HCT116 (cell line): ENCODE measurements around the gene PCDH1. TPM values are rescaled to one million over a fixed set of nuclear protein-coding genes. Genes with fewer than 3 reads are reported as not detected.

Experiments
- ATAC-seq: fragments of 200-7000 bp; cut with Tn5 transposase; 2 replicates; pipeline ENCODE4 v1.9.1; 2020; ENCODE audit warnings: mild to moderate bottlenecking, moderate library complexity
- BruUV-seq: library from RNA; stranded (reverse); fragments of 400-500 nt; replicated peaks from 2 replicates; lab custom pipeline; 2021; lab: Mats Ljungman, UMichigan
- CTCF ChIA-PET: fragments of 300-600 bp; sonication (Branson Sonifier 250); formaldehyde crosslinking; loops from one replicate; lab custom pipeline; 2021; ENCODE audit warnings: antibody characterized with exemption; lab: Charles Lee
- POLR2A ChIA-PET: fragments of 300-600, 350-600 bp; sonication (Branson Sonifier 250); formaldehyde crosslinking; loops from one replicate; lab custom pipeline; 2021; ENCODE audit warnings: antibody characterized with exemption; lab: Charles Lee
- RAD21 ChIA-PET, 2 experiments: fragments of 300-600 bp; sonication (Branson Sonifier 250); formaldehyde crosslinking; loops; one replicate each; lab custom pipeline; 2023; ENCODE audit warnings: low total read pairs in 2 of 2; ENCODE audit not compliant: uncharacterized antibody in 2 of 2, unreplicated experiment in 2 of 2, low non-redundant PET in 1 of 2; lab: Charles Lee
- DNase-seq: peaks from one replicate; pipeline ENCODE4 v3.0.0-alpha.2; 2010; ENCODE audit warnings: low read depth, low spot score
- H2AFZ ChIP-seq: fragments of 200-600 bp; shearing (Covaris generic), sonication (generic); 2 replicates; pipeline ENCODE4 v1.6.1; 2017; ENCODE audit warnings: low read depth, mixed run types, mixed read lengths, antibody characterized with exemption, low read length; ENCODE audit not compliant: poor library complexity, severe bottlenecking
- H3K27ac ChIP-seq: 2 replicates; pipeline ENCODE4 v1.5.1; 2012; ENCODE audit warnings: low read depth, low read length
- H3K27me3 ChIP-seq: fragments of 200-600 bp; sonication (generic); 2 replicates; pipeline ENCODE4 v1.6.1; 2016; ENCODE audit warnings: mixed run types, low read length, mixed read lengths; ENCODE audit not compliant: insufficient read depth
- H3K36me3 ChIP-seq, 2 experiments: fragments of 200-500 bp in 1 of 2; fragments of 200-600 bp in 1 of 2; sonication (Bioruptor generic) in 1 of 2; sonication (generic) in 1 of 2; 2 replicates each; pipeline versions ENCODE4 v1.5.1 to v1.6.1; 2014 to 2016; ENCODE audit warnings: low read length in 2 of 2, inconsistent platforms in 1 of 2, mixed read lengths in 1 of 2, mixed run types in 1 of 2; ENCODE audit not compliant: insufficient read depth in 2 of 2, control insufficient read depth in 1 of 2
- H3K4me1 ChIP-seq, 2 experiments: fragments of 200-600 bp in 1 of 2; sonication (generic) in 1 of 2; 2 replicates each; pipeline versions ENCODE4 v1.5.1 to v1.6.1; 2012 to 2017; ENCODE audit warnings: low read length in 2 of 2, inconsistent platforms in 1 of 2, mild to moderate bottlenecking in 1 of 2, mixed read lengths in 1 of 2, mixed run types in 1 of 2, moderate library complexity in 1 of 2; ENCODE audit not compliant: insufficient read depth in 2 of 2, control insufficient read depth in 1 of 2
- H3K4me2 ChIP-seq: fragments of 200-600 bp; sonication (generic); 2 replicates; pipeline ENCODE4 v1.6.1; 2017; ENCODE audit warnings: mixed run types, low read length, mixed read lengths
- H3K4me3 ChIP-seq, 2 experiments: fragments of 200-600 bp in 1 of 2; sonication (generic) in 1 of 2; replicated peaks in 1 of 2; 2 replicates each; pipeline ENCODE4 v1.5.1; 2011 to 2016; ENCODE audit warnings: low read length in 2 of 2, control low read depth in 1 of 2, low read depth in 1 of 2, mild to moderate bottlenecking in 1 of 2, mixed read lengths in 1 of 2, mixed run types in 1 of 2
- H3K79me2 ChIP-seq: fragments of 200-600 bp; sonication (generic); 2 replicates; pipeline ENCODE4 v1.6.1; 2017; ENCODE audit warnings: mild to moderate bottlenecking, mixed run types, low read length, moderate library complexity, mixed read lengths; ENCODE audit not compliant: insufficient read depth
- H3K9ac ChIP-seq: fragments of 200-600 bp; sonication (generic); 2 replicates; pipeline ENCODE4 v1.6.1; 2016; ENCODE audit warnings: low read length, mixed read lengths
- H3K9me2 ChIP-seq: fragments of 200-600 bp; sonication (generic), shearing (Covaris generic); 2 replicates; pipeline ENCODE4 v1.6.1; 2017; ENCODE audit warnings: mixed run types, mild to moderate bottlenecking, moderate library complexity; ENCODE audit not compliant: insufficient read depth
- H3K9me3 ChIP-seq, 2 experiments: fragments of 200-500 bp in 1 of 2; fragments of 200-600 bp in 1 of 2; sonication (Bioruptor generic) in 1 of 2; sonication (generic) in 1 of 2; 2 replicates each; pipeline ENCODE4 v1.6.1; 2014 to 2017; ENCODE audit warnings: low read length in 2 of 2, mixed read lengths in 2 of 2, inconsistent platforms in 1 of 2, low read depth in 1 of 2, mild to moderate bottlenecking in 1 of 2, mixed run types in 1 of 2, moderate library complexity in 1 of 2; ENCODE audit not compliant: control insufficient read depth in 1 of 2, insufficient read depth in 1 of 2
- H4K20me1 ChIP-seq: fragments of 200-600 bp; sonication (generic), shearing (Covaris generic); 2 replicates; pipeline ENCODE4 v1.6.1; 2017; ENCODE audit warnings: mixed run types, mild to moderate bottlenecking, moderate library complexity; ENCODE audit not compliant: insufficient read depth
- CBX3 ChIP-seq: IDR thresholded peaks from 2 replicates; pipeline ENCODE4 v1.6.1; 2012; ENCODE audit warnings: low read depth
- MAX ChIP-seq: IDR thresholded peaks from 2 replicates; pipeline ENCODE4 v1.6.1; 2012
- RAD21 ChIP-seq: IDR thresholded peaks from 2 replicates; pipeline ENCODE4 v1.6.1; 2012; ENCODE audit warnings: low read depth, mild to moderate bottlenecking
- SIN3A ChIP-seq: IDR thresholded peaks from 2 replicates; pipeline ENCODE4 v1.6.1; 2012; ENCODE audit warnings: low read depth
- TCF7L2 ChIP-seq: IDR thresholded peaks from 2 replicates; pipeline ENCODE4 v1.7.0; 2011; ENCODE audit warnings: borderline replicate concordance, inconsistent platforms; ENCODE audit not compliant: insufficient read depth, insufficient read length; ENCODE audit errors: extremely low read depth
- intact Hi-C: fragments of 100-400 bp; cut with micrococcal nuclease; formaldehyde crosslinking; loops from 2 replicates; pipeline ENCODE4 v1.10.0; 2022
- total RNA-seq: library from RNA; stranded (reverse); gene quantifications from one replicate; pipeline ENCODE4 v1.2.1, GENCODE V29; 2021; ENCODE audit not compliant: unreplicated experiment

Gene PCDH1
- total RNA-seq, 1 experiment from 2014 or later, result 24.2 TPM

GRCh38 chr5:141834331-141834730, 43.9 kb downstream of the PCDH1 start:
- POLR2A ChIA-PET, result no interaction called here

GRCh38 chr5:141832131-141832530, 46.1 kb downstream of the PCDH1 start:
- H3K4me3 ChIP-seq, result no peak overlapping the region
- H2AFZ ChIP-seq, result no peak overlapping the region
- CTCF ChIA-PET, result interaction anchor here (1.1 to 1.4 kb wide), 3 partner anchors 10 to 16 kb away, joined by 3 to 4 read pairs (median 4); no protein-coding TSS in a partner anchor
- peak; percentile 29 for TF ChIP-seq TCF7L2
- no peak for TF ChIP-seq SIN3A
- TF ChIP-seq MAX, result peak; percentile 28; the same call in 1 of the 2 replicates
- TF ChIP-seq CBX3, result peak; percentile 60; the same call in 1 of the 2 replicates
- intact Hi-C loops, result no loop called here
- BruUV-seq, result no TSS peak
- H3K27me3 ChIP-seq, result no peaks in the 10 kb centered on the region
- peaks cover 26 to 50% of the 10 kb centered on the region in 2 experiments for H3K4me1 ChIP-seq
- RAD21 ChIA-PET, result no interaction called here
- no peak for ATAC-seq
- H3K4me2 ChIP-seq, result no peak overlapping the region; the same call in 1 of the 2 replicates
- no peaks in the 10 kb centered on the region for H4K20me1 ChIP-seq
- H3K79me2 ChIP-seq, result no peaks in the 10 kb centered on the region
- POLR2A ChIA-PET, result interaction anchor here (1.4 kb wide), 2 partner anchors 10 to 47 kb away, joined by 3 to 6 read pairs; partner anchors contain the start of gene PCDH1
- no peaks in the 10 kb centered on the region for H3K9me2 ChIP-seq
- H3K36me3 ChIP-seq, result no peaks in the 10 kb centered on the region
- no peak for DNase-seq
- no peaks in the 10 kb centered on the region for H3K9me3 ChIP-seq
- no peak overlapping the region for H3K9ac ChIP-seq
- H3K27ac ChIP-seq, result no peak overlapping the region

More at GRCh38 chr5:141834331-141834730, 43.9 kb downstream of the PCDH1 start:
- Histone ChIP-seq H3K9me2 (no peaks in the 10 kb centered on the region), H3K9ac (no peak overlapping the region), H3K4me1 (peaks cover 26 to 50% of the 10 kb centered on the region in 2 experiments), H3K27ac (no peak overlapping the region), H3K4me2 (peak overlapping the region; percentile 64; the same call in 1 of the 2 replicates), H3K36me3 (no peaks in the 10 kb centered on the region), H3K4me3 (no peak overlapping the region), H4K20me1 (no peaks in the 10 kb centered on the region), H2AFZ (no peak overlapping the region), H3K79me2 (no peaks in the 10 kb centered on the region), H3K9me3 (no peaks in the 10 kb centered on the region), H3K27me3 (no peaks in the 10 kb centered on the region)
- RAD21 ChIA-PET, result no interaction called here
- no TSS peak for BruUV-seq
- intact Hi-C loops, result no loop called here
- no peak for DNase-seq
- TF ChIP-seq CBX3 (no peak), RAD21 (no peak)
- CTCF ChIA-PET, result interaction anchor here (2.3 kb wide), 1 partner anchor 8 kb away, joined by 7 read pairs; no protein-coding TSS in a partner anchor
- ATAC-seq, result no peak
